Measurements from ENCODE around the gene STEAP1B. TPM values are rescaled to one million over a fixed set of nuclear protein-coding genes. Genes with fewer than 3 reads are reported as not detected.
A peak's percentile ranks its signal among the peaks of the same experiment; 100 is the strongest.

STEAP1B gene
- total RNA-seq, 1 experiment from 2014 or later, result 3.2 TPM

DNA sequence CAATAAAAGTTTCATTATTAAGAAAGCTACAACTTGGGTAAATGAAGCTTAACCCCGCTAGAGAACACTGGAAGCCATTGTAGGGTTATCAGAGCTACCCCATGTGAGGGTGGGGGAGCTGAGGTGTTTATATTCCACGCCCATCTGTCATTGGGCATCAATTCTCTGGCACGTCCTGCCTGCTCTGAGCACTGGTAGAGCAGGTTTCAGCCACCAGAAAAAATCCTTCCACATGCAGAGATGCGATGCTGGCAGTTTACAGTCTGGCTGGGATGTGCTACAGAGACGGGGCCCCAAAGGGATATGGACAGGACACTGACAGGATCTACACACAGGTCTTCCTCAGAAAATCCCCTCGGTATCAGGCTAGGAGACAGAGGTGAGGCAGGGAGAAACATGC, 127.1 kb downstream of the STEAP1B start:
- Histone ChIP-seq H2BK20ac (ENCODE audit: low read depth, low read length, poor library complexity, severe bottlenecking) (no peak overlapping the region), H3K18ac (ENCODE audit: insufficient read length, low read depth, low read length) (no peak overlapping the region), H3K4me2 (ENCODE audit: insufficient read depth, insufficient read length, low read length) (no peak overlapping the region), H4K8ac (replicated peaks; ENCODE audit: insufficient read length, low read depth, low read length) (no peak overlapping the region), H2BK120ac (ENCODE audit: low read depth, low read length, poor library complexity, severe bottlenecking) (no peak overlapping the region), H3K27ac (ENCODE audit: insufficient read length, low read depth, low read length) (no peak overlapping the region), H3K79me1 (ENCODE audit: insufficient read depth, low read depth, low read length, poor library complexity, severe bottlenecking) (no peaks in the 10 kb centered on the region), H3K56ac (ENCODE audit: insufficient read length, low read depth, low read length) (no peak overlapping the region), H3K23me2 (ENCODE audit: insufficient read length, low read depth, low read length, poor library complexity, severe bottlenecking) (no peaks in the 10 kb centered on the region), H2BK12ac (ENCODE audit: insufficient read length, low read depth, low read length) (no peak overlapping the region), H3T11ph (ENCODE audit: low read length) (no peak overlapping the region), H3K4ac (ENCODE audit: low read depth, low read length) (no peak overlapping the region), H2AFZ (ENCODE audit: low read length) (no peak overlapping the region), H2BK15ac (ENCODE audit: low read depth, low read length) (no peak overlapping the region), H3K9me3 (ENCODE audit: control insufficient read depth, low read depth, low read length) (no peaks in the 10 kb centered on the region), H3K9ac (ENCODE audit: extremely low read depth, insufficient read length, low read length) (no peak overlapping the region), H4K20me1 (ENCODE audit: control insufficient read depth, insufficient read depth, insufficient read length) (no peaks in the 10 kb centered on the region), H3K27me3 (ENCODE audit: insufficient read depth, low read length) (no peaks in the 10 kb centered on the region), H2AK5ac (ENCODE audit: insufficient read length, low read length) (no peak overlapping the region), H3K14ac (ENCODE audit: insufficient read depth, low read length) (no peak overlapping the region), H4K91ac (ENCODE audit: insufficient read length, low read depth, low read length) (no peak overlapping the region), H3K23ac (ENCODE audit: insufficient read length, low read depth, low read length) (no peak overlapping the region), H4K5ac (ENCODE audit: insufficient read length, low read depth, low read length) (no peak overlapping the region), H3K4me1 (ENCODE audit: insufficient read depth, low read length) (no peaks in the 10 kb centered on the region), H2BK5ac (ENCODE audit: insufficient read length, low read length) (no peak overlapping the region), H3K79me2 (ENCODE audit: insufficient read depth, low read length) (no peaks in the 10 kb centered on the region)
- Mint-ChIP-seq H3K4me1 (peaks cover 0 to 2% of the 10 kb centered on the region in 2 experiments; a peak in 1 of 4 replicates), H3K27me3 (ENCODE audit: low read depth) (no peaks in the 10 kb centered on the region; the same call in 1 of the 2 replicates), H3K36me3 (ENCODE audit: insufficient read depth in 1 of 3, low read depth in 3 of 3) (no peaks in the 10 kb centered on the region), H3K27ac (peak overlapping the region in 1 of 3 experiments; percentile 46; a peak in 1 of 7 replicates), H3K9me3 (no peaks in the 10 kb centered on the region), H3K4me3 (no peak overlapping the region)
- DNase-seq, result no peak
- TF ChIP-seq, protein P1, sequence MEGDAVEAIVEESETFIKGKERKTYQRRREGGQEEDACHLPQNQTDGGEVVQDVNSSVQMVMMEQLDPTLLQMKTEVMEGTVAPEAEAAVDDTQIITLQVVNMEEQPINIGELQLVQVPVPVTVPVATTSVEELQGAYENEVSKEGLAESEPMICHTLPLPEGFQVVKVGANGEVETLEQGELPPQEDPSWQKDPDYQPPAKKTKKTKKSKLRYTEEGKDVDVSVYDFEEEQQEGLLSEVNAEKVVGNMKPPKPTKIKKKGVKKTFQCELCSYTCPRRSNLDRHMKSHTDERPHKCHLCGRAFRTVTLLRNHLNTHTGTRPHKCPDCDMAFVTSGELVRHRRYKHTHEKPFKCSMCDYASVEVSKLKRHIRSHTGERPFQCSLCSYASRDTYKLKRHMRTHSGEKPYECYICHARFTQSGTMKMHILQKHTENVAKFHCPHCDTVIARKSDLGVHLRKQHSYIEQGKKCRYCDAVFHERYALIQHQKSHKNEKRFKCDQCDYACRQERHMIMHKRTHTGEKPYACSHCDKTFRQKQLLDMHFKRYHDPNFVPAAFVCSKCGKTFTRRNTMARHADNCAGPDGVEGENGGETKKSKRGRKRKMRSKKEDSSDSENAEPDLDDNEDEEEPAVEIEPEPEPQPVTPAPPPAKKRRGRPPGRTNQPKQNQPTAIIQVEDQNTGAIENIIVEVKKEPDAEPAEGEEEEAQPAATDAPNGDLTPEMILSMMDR (conservative IDR thresholded peaks at IDR 0.05), result no peak
- WGBS (ENCODE audit: extremely low coverage, insufficient read length, low lambda C conversion rate), result no CpG with 5 or more reads among the region's 6 CpGs
